Body of pancreas (tissue), 4 donors: Measurements from ENCODE around the gene CHMP4A.

Experiments used
- CTCF ChIP-seq, 7 experiments: fragments of 450-650 bp in 4 of 7; fragments of 200-600 bp in 3 of 7; sonication (generic) in 3 of 7; IDR thresholded peaks; one replicate each; pipeline ENCODE4 v1.5.1; 2016 to 2019; ENCODE audit warnings: antibody characterized with exemption in 7 of 7
- POLR2A ChIP-seq, 3 donors: fragments of 450-650 bp; IDR thresholded peaks; one replicate each; pipeline ENCODE4 v1.6.1; 2016; ENCODE audit warnings: antibody characterized with exemption in 3 of 3, mild to moderate bottlenecking in 2 of 3

GRCh38 chr14:24211311-24211710 lies 2.0 kb downstream of the CHMP4A start:
- TF ChIP-seq CTCF (IDR thresholded peaks at IDR 0.05) (no peak), POLR2A (IDR thresholded peaks at IDR 0.05) (no peak)
